Measurements from ENCODE around the gene NDUFAF8.

DNA sequence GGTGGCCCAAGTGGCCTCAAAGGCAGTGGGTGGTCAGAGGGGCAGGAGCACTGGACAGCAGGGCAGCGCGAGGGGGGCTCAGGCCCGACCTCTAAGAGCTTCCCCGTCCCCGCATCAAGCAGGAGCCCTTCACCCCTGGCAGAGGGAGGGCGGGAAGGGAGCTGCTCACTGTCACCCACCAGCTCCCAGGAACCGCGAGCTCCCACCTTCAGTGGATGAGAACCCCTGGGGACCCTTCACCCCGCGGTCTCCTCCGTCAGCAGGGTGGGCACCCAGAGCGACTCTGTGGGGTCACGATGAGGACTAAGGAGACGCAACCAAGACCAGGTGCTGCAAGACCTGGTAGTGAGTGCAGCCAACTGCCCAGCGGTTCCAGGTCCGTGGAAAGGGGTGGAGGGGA lies 30.0 kb upstream of the NDUFAF8 start:
- TF ChIP-seq, protein P1, sequence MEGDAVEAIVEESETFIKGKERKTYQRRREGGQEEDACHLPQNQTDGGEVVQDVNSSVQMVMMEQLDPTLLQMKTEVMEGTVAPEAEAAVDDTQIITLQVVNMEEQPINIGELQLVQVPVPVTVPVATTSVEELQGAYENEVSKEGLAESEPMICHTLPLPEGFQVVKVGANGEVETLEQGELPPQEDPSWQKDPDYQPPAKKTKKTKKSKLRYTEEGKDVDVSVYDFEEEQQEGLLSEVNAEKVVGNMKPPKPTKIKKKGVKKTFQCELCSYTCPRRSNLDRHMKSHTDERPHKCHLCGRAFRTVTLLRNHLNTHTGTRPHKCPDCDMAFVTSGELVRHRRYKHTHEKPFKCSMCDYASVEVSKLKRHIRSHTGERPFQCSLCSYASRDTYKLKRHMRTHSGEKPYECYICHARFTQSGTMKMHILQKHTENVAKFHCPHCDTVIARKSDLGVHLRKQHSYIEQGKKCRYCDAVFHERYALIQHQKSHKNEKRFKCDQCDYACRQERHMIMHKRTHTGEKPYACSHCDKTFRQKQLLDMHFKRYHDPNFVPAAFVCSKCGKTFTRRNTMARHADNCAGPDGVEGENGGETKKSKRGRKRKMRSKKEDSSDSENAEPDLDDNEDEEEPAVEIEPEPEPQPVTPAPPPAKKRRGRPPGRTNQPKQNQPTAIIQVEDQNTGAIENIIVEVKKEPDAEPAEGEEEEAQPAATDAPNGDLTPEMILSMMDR (IDR thresholded peaks at IDR 0.05), result no peak
- TF ChIP-seq EP300 (IDR thresholded peaks at IDR 0.05), result no peak

Data from gastroesophageal sphincter (tissue), 3 donors.